Adrenal gland (tissue), 5 donors: ENCODE measurements around the gene MRPL38.

Source experiments
- CTCF ChIP-seq, 6 experiments: fragments of 450-650 bp in 4 of 6; fragments of 200-600 bp in 2 of 6; sonication (generic) in 1 of 6; IDR thresholded peaks; 1 replicate in 5 of 6; 2 replicates in 1 of 6; pipeline versions ENCODE4 v1.5.1 to v1.8.0; 2016 to 2021; ENCODE audit warnings: antibody characterized with exemption in 6 of 6, mild to moderate bottlenecking in 2 of 6, moderate library complexity in 1 of 6
- POLR2A ChIP-seq, 2 donors: fragments of 450-650 bp; IDR thresholded peaks; one replicate each; pipeline ENCODE4 v1.6.1; 2017; ENCODE audit warnings: antibody characterized with exemption in 2 of 2, mild to moderate bottlenecking in 2 of 2, moderate library complexity in 1 of 2
- donor health status: DM: no; HTN: no; CAD: no.

GRCh38 chr17:75891022-75891604 lies 13.6 kb downstream of the MRPL38 start:
- TF ChIP-seq POLR2A (IDR thresholded peaks at IDR 0.05) (no peak), CTCF (IDR thresholded peaks at IDR 0.05) (no peak)
